GM21367 (cell line): ENCODE measurements around the gene OSBP2.
"Not testable (repeated sequence)": the region's sequence is repeated elsewhere in the genome, so short reads cannot be mapped to it uniquely, and the experiment has no call there.

Source experiments
- ATAC-seq: cut with Tn5 transposase; IDR thresholded peaks from one replicate; pipeline ENCODE4 v1.9.1; 2021; ENCODE audit not compliant: unreplicated experiment

Gene OSBP2

DNA sequence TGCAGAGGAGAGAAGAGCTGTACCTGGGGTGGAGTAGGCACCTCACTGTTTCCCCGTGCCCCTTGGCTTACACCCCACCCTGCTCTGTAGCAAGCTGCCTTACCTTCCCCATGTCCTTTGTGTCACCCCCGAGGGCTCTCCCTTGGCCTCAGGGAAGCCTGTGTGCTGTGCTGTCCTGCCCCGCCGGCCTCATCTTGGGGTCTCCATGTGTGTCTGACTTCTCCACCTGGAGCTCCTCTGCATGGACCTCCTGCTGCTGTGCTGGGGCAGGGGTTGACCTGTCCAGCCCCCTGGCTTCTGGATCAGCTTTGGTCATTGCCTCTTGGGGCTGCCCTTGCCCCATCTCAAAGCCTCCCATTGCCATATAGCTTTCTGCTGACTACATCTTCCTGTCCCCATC, 59.8 kb downstream of the OSBP2 start:
- no peak for ATAC-seq

DNA sequence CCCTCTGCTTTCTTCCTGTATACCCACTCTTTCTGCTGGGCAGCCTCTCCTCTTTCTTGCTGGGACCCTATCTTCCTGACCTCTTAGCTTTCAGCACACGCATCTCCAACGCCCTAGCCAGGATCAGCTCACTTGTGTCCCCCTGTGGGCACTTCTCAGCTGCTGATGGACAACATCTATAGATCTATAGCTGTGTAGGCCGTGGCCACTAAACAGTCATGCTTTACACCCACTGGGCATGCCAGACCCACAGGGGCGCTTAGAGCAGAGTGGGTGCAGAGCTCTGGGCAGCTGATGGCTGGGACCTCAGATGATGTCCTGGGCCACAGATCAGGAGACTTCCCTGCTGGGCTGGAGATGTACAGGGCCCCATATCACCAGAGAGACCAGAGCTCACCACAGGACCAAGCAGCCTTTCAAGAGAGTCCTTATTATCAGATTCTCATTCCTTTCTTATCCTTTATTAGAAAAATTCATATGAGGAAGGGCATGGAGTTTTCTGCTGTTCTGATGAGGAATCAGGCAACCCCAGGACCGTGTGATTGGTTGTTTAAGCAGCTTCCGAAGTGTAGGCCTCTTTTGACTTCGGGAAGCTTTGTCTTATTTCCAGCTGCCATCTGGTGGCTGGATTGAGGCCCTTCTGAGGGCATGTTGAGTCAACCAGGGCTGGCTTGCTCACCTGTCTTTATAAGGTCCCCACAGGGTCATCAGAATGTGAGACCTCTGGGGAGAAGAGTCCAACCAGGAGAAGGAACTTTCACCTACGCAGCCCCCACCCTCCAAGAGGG, 60.5 kb downstream of the OSBP2 start:
- ATAC-seq, result no peak

DNA sequence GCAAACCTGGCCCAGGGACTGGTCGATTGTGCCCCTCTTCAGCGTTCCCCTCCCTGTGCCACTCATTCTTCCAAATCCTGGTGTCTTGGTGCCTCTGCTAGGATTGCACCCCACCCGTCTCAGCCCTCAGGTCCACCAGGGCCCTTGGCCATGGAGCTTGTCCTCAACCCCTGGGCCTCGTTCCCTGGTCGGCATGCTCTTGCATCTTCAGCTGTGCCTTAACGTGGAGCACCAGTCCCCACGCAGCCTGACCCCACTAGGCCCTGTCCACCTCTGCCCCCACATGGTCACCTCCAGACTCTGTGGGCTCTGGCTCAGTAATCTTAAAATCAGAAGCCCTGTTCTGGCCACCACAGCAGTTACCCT, 61.1 kb downstream of the OSBP2 start:
- no peak for ATAC-seq

DNA sequence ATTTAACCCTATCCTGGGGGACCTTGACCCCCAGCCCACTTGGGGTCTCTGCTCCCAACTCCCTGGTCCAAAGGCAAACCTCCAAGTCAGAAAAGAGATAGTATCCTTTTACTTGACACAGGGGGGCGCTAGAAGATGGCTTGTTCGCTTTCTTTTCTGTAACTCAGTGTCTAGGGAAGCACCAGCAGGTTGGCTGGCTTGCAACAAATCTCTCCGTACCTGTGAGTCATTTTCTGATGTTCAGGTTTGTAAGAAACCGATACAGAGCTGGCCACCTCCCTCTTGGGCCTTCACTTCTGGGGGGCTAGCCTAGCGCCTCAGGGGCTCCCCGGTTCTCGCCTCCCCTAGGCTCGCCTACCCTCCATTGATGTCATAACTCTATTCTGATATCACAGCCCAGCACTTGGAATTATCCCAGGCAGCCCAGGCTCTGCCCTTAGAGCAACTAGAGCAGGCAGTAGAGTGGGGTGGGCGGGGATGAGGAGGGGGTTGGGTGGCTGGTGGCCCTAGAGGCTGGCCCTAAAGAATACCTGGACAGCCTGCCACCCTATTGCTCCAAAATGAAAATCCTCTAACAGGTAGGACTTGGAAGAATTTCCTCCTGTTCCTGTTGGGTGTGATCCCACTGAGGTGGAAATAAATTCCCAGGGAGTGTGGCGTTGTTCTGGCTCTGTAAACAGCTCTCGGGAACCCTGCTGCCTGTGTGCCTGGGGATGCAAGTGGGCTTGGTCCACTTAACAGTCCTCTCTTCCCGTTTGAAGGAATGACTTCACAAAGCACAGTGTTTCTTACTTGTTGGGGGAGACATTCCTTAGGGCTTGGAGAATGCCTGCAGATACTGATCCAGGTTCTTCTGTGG, 69.4 kb downstream of the OSBP2 start:
- ATAC-seq, result no peak

DNA sequence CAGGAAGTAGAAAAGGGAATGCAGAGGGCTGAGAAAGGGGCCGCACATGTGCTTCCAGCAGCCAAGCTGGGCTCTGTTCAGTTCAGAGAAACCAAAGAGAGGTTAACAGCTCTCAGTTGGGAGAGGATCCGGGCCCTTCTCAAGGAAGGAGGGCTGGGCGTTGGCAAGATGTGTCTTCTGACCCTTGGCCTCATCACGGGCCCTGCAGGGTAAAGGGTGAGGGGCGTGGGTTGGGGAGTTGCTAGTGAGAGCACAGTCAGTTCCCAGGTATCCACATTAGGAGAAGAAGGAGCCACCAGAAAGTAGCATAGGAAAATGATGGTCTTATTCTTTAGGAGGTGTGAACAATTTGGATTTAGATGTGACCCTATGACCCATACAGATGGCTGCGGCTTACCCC, 73.0 kb downstream of the OSBP2 start:
- no peak for ATAC-seq

DNA sequence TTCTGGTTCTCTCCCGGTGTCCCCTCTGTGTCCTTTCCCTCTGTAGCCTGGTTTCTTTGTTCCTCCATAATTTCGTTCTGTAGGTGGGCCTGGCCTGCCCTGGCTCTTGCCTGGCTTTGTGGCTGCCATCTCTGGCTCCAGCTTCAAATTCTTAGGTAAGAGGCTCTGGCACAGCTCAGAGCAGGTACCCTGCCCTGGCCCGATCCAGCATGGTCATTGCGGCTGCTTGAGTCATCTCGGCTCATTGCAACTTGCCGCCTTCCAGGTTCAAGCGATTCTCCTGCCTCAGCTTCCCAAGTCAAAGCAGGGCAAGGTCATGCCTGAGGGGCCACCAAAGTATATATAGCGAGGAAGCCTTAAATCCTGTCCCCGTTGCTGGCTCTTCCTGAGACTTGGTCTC, 76.0 kb downstream of the OSBP2 start:
- ATAC-seq, result no peak

DNA sequence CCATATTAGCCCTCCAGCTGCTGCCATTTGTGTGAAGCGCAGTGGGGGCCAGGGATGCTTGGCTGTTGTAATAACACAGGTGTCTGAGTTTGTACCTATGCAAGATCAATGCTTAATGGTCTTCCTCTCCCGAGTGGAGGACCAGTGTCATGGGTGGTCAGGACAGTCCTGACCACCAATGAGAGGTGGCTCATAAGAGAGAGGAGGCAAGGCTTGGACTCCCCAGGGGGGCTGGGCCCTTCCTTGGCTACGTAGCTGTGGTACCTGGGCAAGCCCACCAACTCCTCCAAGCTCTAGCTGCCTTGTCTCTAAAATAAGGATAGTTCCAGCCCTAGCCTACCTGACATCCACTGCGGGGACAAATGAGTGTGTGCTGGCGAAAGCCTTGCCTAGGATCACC, 79.2 kb downstream of the OSBP2 start:
- ATAC-seq, result no peak

DNA sequence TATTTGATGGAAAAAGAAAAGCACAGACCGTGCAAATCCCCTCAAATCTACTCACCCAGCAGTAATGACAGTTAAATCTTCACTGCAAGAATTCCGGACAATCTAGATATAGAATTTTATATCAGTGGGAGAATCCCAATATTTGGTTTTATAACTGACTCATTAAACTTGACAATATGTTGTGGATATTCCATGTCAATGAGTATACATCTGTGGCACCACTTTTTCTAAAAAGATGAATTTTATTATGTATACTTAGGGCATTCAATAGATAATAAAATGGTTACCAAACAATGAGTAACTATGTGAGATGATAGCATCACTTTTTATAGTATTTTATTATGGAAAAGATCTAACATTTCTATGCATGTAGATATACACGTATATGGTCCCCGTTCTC, 79.9 kb downstream of the OSBP2 start:
- ATAC-seq, result no peak

DNA sequence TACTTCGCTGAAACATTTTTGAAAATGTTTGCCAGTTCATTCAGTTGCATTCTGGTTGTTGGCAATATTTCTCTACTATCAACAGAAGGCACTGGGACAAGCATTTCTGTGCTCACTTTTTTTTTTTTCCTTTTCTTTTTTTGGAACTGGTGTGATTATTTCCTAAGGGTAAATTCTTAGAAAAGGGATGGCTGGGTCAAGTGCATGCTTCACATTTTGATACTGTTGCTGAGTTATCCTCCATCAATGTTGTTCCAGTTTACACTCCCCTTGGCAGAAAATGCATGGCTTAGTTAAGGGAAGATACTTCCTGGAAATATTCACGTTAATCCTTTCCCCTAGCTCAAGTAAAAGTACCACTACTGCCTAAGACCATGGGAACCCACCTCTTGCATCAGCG, 81.8 kb downstream of the OSBP2 start:
- ATAC-seq, result no peak

DNA sequence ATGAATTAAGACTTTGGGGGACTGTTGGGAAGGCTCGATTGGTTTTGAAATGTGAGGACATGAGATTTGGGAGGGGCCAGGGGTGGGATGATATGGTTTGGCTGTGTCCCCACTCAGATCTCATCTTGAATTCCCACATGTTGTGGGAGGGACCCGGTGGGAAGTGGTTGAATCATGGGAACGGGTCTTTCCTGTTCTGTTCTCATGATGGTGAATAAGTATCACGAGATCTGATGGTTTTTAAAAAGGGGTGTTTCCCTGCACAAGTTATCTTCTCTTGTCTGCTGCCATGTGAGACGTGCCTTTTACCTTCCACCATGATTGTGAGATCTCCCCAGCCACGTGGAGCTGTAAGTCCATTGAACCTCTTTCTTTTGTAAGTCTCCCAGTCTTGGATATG, 82.5 kb downstream of the OSBP2 start:
- not testable (repeated sequence) for ATAC-seq

DNA sequence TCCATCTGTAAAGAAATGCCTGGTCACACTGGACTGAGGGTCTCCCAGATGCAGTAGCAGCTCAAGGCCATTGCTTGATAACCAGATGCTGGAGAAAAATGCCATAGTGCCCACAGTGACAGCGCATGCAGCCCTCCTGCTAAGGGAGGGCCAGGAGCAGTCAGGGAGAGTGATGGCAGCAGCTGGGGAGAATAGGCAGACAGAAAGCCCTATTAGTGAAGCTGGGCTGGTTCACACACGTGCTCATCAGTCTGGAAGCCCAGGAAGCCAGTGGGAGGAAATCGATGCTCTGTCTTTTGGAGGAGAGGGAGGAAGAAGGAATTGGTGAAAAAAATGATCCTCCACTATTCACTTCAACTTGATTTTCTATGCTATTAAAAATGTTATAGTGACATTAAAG, 82.9 kb downstream of the OSBP2 start:
- ATAC-seq, result no peak

DNA sequence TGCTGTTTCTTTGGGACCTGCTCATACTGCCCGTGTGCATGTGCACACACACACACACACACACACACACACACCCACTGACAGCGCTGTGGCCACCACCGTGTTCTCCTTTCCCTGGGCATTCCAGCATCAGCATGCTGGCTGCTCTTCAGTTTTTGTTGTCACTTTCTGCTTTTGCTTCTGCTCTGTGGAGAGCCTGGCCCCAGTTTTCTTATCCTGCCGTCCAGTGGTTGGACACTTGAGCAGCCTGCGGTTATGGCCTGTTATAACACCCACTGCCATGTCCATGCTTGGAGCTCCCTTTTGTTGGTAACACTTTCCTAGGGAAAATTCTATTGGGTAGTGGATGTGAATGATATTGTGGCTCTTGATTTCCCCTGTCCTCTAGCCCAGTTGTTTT, 83.6 kb downstream of the OSBP2 start:
- no peak for ATAC-seq

DNA sequence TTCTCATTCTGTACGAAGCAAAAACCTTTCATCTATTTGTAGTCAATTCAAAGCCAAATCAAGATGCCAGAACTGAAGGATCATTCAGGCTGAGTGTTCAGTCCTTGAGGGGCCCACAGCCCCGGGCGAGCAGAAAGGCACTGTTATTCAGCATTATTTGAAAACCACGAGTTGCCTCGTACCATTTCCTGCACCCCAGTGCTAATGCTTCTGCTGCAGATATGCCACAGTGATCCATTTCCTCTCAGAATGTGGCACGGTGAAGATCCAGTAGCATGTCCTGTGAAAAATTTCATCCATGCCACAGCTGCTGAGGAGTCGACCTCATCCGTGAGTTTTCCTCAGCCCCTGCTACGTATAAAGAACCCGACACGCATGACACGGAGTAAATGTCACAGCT, 85.4 kb downstream of the OSBP2 start:
- ATAC-seq, result no peak

DNA sequence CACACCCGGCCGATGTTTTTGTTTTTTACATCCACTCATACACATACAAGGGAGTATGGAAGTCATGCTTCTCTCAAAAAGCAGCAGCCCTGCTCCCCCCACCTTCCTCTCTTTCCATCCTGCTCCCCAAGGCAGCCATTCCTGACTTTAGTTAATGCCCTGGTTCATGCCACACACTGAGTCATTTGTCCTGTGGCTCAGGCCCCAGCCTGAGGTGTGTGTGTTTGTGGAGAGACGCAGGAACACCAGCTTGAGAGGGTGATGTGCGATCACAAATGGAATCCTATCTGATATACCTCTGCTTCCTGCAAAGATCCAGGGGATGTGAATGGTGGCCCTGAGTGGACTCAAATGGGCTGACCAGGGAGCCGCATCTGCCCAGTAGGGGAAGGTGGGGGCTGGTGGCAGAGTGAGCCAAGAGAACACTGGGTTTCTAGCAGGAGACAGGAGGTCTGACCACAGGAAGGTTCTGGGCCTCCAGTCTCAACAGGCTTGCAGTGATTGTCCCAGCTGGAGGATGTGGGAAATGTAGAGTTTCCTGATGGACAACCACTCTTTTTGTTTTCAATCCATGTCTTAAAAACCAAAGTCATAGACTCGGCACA, 86.7 kb downstream of the OSBP2 start:
- no peak for ATAC-seq

DNA sequence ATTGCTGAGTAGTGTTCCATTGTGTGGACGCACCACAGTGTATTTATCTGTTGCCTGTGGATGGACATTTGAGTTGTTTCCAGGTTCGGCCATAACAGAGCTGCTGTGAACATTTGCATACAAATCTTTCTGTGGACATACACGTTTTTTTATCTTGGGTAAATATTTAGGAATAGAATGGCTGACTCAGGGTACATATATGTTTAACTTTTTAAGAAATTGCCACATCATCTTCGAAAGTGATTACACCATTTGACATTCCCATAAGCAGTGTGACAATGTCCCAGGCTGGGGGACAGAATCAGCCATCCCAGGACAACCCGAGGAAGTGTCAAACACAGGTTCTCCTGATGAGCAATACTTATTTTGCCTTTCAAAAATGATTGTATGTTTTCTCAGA, 87.9 kb downstream of the OSBP2 start:
- no peak for ATAC-seq

DNA sequence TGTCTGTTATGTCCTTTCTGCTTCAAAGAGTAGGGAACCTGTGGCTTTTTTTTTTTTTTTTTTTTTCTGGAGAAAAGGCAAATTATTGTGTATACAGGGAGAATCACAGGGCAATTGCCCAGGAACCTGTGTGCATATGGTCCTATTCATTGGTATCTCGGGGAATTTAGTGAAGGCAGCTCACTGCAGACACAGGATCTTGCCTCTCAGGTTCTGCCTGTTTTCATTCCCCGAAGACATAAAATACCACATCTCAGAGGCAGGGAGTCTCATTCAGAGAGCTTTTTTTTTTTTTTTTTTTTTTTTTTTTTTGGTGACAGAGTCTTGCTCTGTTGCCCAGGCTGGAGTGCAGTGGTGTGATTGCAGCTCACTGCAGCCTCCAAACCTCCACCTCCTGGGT, 88.3 kb downstream of the OSBP2 start:
- ATAC-seq, result no peak

DNA sequence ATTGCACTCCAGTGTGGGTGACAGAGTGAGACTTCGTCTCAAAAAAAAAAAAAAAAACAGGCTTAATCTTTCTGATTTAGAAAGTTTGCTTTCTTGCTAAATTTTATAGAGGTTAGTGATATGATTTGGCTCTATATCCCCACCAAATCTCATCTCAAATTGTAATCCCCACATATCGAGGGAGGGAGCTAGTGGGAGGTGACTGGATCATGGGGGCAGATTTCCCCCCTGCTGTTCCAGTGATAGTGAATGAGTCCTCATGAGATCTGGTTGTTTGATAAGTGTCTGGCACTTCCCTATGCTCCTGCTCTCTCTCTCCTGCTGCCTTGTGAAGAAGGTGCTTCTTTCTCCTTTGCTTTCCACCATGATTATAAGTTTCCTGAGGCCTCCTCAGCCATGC, 90.9 kb downstream of the OSBP2 start:
- ATAC-seq, result no peak

DNA sequence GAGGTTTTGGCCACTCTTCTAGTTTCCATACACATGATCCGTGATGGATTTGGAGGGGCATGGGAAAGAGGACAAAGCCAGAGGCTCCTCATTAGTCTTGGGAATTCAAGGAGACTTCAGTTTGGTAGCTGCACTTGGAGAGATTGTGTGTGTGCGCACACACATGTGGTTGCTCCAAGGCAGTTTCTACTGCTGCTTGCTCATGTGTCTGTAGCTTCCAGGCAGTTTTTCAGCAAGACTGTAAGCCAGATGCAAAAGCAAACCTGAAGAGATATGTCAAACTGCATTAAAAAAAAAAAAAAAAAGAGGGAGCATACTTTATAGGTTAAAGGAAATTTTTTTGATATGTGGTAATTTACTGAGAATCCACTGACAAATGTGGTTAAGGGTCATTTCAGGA, 95.7 kb downstream of the OSBP2 start:
- ATAC-seq, result no peak

DNA sequence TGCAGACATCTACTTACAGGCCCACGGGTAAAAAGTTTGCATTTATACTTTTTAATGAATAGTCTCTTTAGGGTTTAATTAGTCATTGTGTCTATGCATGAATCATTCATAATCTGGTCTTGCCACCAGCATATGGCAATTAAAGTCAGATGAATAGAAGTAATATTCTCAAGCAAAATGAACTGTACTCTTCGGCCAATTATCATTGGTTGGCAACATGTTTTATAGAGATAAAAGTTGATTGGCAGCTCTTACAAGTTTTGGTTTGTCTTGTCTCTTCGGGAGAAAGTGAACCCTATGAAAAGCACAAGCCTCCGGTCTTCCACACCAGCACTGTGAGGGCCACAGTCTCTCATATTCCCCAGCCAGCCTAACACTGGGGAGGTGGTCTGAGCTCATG, 97.8 kb downstream of the OSBP2 start:
- no peak for ATAC-seq

DNA sequence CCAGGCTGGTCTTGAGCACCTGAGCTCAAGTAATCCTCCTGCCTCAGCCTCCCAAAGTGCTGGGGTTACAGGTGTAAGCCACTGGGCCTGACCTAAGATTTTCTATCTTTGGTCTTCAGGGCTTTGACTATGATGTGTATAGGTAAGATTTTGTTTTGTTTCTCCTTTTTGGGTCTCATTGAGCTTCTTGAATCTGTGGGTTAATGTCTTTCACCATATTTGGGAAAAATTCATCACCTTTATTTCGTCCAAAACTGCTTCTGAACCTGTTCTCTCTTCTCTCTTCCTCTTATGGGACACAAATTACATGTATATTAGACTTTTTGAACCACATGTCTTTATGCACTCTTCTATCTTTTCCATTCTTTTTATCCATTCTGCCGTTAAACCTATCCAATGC, 100.4 kb downstream of the OSBP2 start:
- ATAC-seq, result no peak

DNA sequence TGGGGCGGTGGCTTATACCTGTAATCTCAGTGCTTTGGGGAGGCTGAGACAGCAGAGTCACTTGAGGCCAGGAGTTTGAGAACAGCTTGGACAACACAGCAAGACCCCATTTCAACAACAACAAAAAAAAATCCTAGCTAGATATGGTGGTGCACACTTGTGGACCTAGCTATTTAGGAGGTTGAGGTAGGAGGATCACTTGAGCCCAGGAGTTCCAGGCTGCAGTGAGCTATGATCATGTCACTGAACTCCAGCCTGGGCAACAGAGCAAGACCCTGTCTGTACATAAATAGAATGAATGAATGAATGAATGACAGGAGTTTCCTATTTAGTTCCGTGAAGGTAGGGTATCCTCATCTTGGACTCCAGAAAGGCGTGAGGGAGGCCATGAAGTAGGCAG, 107.0 kb downstream of the OSBP2 start:
- ATAC-seq, result no peak
